HG03558 (cell line): ENCODE measurements around the gene THAP12.

Source experiments
- ATAC-seq: cut with Tn5 transposase; IDR thresholded peaks from one replicate; pipeline ENCODE4 v1.9.1; 2021; ENCODE audit warnings: moderate number of reproducible peaks; ENCODE audit not compliant: unreplicated experiment; ENCODE audit errors: extremely low read depth

THAP12 gene

GRCh38 chr11:76380159-76380976 lies 564 bp downstream of the THAP12 start:
- ATAC-seq, result peak; percentile 9

DNA sequence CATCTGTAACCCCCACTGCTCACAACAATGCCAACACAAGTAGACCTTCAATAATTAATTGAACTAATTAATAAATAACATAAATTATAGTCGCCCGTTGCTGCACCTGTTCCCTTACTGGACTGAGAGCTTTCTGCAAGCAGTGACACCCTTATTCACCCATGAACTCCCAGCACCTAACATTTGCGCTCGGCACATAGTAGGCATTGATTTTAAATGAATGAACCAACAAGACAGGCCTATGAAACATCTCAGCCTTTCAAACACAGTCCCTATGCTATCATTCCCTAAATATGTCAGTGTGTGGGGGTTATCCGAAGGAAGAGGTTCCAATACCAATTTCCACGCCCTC lies 1.1 kb downstream of the THAP12 start:
- ATAC-seq, result no peak

DNA sequence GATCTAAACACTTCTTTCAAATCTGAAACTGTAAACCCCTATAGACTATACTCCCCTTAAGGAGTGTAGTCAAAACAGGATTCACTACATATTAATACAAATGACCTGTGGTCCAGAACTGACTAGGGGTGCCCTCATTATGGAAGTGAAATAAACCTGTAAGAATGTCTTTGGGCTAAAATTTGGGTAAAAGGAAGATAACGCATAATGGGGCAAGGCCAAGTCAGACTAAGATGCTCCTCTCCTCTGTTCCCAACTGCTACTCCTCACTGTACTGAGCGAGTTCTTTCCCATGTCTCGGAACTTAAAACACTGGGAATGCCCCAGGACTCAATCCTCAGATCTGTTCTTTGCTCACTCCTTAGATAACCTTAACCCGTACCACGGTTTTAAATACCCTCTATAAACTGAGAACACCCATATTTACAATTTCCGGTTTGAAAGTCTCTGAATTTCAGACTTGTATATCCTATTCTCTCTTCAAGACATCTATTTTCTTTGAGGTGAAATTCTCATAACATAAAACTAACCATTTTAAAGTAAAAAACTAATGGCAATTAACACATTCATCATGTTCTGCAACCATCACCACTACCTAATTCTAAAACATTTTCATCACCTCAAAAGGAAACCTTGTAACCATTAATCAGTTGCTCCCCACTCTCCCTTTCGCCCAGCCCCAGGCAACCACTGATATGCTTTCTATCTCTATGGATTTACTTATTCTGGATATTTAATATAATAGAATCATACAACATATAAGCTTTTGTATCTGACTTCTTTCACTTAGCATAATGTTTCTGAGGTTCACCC lies 4.0 kb downstream of the THAP12 start:
- peak; percentile 26 for ATAC-seq

DNA sequence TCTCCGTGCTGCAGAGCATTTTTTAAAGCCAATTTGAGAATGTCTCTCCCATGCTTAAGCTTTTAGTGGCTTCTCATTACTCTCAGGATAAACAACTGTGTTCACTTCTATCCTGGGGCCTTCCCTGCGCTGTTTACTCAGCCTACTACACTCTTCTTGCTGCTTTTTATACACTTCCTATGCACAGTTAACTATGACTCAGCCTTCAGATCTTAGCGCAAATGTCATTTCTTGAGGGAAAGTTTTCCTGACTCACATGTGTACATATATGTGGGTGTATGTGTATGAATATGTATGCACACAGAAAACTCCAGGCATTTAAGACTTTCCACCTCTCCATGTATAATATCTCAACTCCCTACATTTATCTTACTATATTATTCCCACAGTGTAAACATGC lies 9.8 kb downstream of the THAP12 start:
- no peak for ATAC-seq

DNA sequence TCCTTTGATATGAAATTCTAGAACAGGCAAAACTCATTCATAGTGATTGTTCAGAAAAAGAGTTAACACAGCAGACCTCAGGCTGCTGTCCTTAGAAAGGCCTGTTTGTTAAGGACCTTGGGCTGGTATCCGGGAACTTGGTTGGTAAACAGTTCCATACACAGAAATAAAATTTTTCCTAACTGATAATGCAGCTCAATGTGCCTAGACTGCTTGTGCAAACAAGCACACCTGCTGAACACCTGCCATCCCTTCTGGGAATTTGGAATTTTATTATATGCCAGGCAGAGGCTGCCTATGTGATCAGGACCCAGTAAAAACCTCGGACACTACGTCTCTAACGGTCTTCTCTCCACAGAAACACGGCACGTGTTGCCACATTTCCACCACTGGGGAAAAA lies 11.5 kb downstream of the THAP12 start:
- no peak for ATAC-seq

DNA sequence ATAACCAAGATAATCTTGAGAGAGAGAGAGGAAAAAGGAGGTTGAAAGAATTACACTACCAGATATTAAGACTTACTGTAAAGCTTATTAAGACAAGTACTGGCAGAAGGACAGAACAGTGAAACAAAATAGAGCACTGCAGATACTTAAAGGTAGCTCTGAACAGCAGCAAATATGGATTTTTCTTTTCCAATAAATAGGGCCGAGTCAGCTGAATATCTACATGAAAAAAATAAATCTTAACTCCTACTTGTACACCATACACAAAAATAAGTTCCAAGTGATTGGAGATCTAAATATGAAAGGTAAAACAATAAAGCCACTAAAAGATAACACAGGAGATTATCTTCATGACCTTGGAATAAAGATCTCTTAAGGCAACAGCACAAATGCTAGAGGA lies 12.4 kb downstream of the THAP12 start:
- ATAC-seq, result no peak

GRCh38 chr11:76365038-76365679 lies 15.8 kb downstream of the THAP12 start:
- no peak for ATAC-seq

DNA sequence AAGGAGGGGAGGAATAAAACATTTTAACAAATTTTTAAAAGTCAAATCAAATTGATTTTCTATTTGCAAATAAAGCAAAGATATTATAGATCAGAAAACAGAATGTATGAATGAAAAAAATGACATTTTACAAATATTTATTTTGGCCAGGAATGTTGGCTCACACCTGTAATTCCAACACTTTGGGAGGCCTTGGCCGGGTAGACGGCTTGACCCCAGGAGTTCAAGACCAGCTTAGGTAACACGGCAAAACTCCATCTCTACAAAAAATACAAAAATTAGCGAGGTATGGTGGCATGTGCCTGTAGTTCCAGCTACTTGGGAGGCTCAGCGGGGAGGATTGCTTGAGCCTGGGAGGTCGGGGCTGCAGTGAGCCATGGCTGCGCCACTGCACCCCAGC lies 18.2 kb downstream of the THAP12 start:
- ATAC-seq, result no peak

- ATAC-seq, result no peak
These were observed 19.2 kb downstream of the THAP12 start for GRCh38 chr11:76361776-76362175.

- no peak for ATAC-seq
These were observed 19.6 kb downstream of the THAP12 start for GRCh38 chr11:76361374-76361773.

GRCh38 chr11:76355172-76355571 lies 25.8 kb downstream of the THAP12 start:
- ATAC-seq, result no peak

DNA sequence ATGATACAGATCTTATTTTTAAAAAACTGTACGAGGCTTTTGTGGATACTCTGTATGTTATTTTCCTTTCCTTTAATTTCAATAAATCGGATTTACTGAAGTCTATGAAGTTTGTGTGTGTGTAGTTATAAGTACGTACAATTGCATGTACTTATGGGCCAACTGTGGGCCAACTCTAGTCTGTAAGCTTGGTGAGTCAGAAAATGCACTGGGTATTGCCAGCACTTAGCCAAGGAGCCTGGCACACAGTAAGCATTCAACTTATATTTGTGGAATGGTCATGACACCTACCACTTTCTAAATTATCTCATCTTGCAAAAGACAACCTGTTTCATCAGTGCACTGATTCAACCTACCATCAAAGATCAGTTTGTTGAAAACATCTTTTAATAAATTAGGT lies 32.6 kb downstream of the THAP12 start:
- ATAC-seq, result no peak

GRCh38 chr11:76347466-76347865 lies 33.5 kb downstream of the THAP12 start:
- ATAC-seq, result no peak

DNA sequence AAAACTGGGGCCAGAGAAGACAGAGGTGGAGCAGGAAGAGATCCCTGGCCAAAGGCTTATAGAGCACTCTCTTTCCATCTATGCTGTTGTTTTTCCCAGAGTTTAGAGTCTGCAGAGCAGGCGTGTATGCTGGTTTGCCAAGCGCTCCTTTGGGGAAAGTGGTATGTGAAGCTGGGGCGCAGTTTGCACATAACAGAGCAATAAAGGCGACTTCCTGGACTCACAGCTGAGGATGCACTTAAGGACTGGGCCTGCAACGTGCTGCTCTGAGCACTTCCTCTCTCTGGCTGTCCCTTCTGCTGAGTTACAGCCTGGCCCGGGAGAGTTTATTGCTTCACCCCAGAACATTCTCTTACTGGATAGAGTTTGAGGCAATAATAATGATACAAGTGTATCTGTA lies 41.7 kb downstream of the THAP12 start:
- ATAC-seq, result no peak

GRCh38 chr11:76337923-76338322 lies 43.0 kb downstream of the THAP12 start:
- no peak for ATAC-seq

DNA sequence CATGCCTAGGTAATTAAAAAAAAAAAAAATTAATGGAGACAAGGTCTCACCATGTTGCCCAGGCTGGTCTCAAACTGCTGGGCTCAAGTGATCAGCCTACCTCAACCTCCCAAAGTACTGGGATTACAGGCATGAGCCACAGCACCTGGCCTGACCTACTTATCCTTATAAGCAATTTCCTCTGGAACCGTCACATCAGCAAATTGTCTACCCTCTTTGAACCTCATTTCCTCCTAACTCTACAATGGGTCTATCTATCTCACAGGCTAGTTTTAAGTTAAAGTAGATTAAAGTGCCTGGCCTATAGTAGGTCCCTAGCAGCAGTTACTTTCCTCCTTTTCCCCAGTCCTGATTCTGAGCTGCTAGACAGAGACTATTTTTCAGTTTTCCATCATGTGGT lies 43.5 kb downstream of the THAP12 start:
- ATAC-seq, result no peak

GRCh38 chr11:76336597-76336996 lies 44.3 kb downstream of the THAP12 start:
- ATAC-seq, result no peak

DNA sequence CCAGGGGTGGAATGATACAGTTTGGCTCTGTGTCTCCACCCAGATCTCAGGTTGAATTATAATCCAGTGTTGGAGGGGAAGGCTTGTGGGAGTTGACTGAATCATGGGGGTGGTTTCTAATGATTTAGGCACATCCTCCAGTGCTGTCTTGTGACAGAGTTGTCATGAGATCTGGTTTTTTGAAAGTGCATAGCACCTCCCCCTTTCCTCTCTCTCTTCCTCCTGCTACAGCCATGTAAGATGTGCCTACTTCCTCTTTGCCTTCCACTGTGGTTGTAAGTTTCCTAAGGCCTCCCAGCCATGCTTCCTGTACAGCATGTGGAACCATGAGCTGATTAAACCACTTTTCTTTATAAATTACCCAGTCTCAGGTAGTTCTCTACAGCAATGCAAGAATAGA lies 45.1 kb downstream of the THAP12 start:
- no peak for ATAC-seq

- ATAC-seq, result no peak
These were observed 46.0 kb downstream of the THAP12 start for GRCh38 chr11:76334826-76335389.

- ATAC-seq, result no peak
These were observed 50.3 kb downstream of the THAP12 start for GRCh38 chr11:76330651-76331050.

DNA sequence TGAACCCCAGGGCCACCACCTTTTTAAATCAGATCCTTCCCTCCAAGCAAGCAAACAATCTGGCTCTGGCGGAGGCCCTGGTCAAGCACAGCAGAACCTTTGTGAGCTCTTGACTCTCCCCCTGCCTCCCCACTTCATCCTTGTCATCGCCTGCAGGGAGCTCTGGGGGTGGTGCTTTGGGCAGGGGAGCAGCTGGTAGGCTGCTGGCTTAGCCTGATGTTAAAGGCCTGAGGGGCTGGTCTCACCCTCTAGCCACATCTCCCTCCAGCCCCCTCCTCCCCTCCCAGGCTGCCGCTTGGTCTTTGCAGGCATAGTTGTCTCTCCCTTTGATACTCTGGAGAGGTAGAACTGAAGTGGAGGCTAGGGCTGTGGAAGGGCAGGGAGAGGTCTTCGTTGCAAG lies 50.9 kb downstream of the THAP12 start:
- no peak for ATAC-seq
